Stimulated activated naive CD4-positive, alpha-beta T cell (primary cell): ENCODE results near the gene FYCO1.

Source experiments
- DNase-seq, 6 experiments: peaks; one replicate each; lab custom pipeline; 2025; lab: John Stamatoyannopoulos, UW

Gene FYCO1

GRCh38 chr3:45915518-45916231, 79.9 kb downstream of the FYCO1 start:
- peak; percentile 13 to 37 (median 30) for DNase-seq

GRCh38 chr3:45915059-45915439, 80.6 kb downstream of the FYCO1 start:
- DNase-seq: no peak

- DNase-seq: no peak
Observed at GRCh38 chr3:45914362-45915058, 81.1 kb downstream of the FYCO1 start.

GRCh38 chr3:45912435-45912834, 83.2 kb downstream of the FYCO1 start:
- no peak for DNase-seq

- DNase-seq: no peak
Observed at GRCh38 chr3:45911511-45912226, 84.0 kb downstream of the FYCO1 start.

GRCh38 chr3:45910892-45911291, 84.7 kb downstream of the FYCO1 start:
- no peak for DNase-seq

GRCh38 chr3:45909542-45909941, 86.1 kb downstream of the FYCO1 start:
- no peak for DNase-seq

GRCh38 chr3:45908761-45909160, 86.9 kb downstream of the FYCO1 start:
- DNase-seq: no peak

- peak in 2 of 6 experiments; percentile 43 to 44 for DNase-seq
Observed at GRCh38 chr3:45907769-45908705, 87.6 kb downstream of the FYCO1 start.

- no peak for DNase-seq
Observed at GRCh38 chr3:45906681-45907407, 88.8 kb downstream of the FYCO1 start.

GRCh38 chr3:45905755-45906154, 89.9 kb downstream of the FYCO1 start:
- no peak for DNase-seq

- DNase-seq: no peak
Observed at GRCh38 chr3:45904931-45905330, 90.7 kb downstream of the FYCO1 start.

- no peak for DNase-seq
Observed at GRCh38 chr3:45896956-45897355, 98.7 kb downstream of the FYCO1 start.

GRCh38 chr3:45895686-45896468, 99.7 kb downstream of the FYCO1 start:
- no peak for DNase-seq

GRCh38 chr3:45894015-45894414, 101.6 kb downstream of the FYCO1 start:
- DNase-seq: no peak

- DNase-seq: no peak
Observed at GRCh38 chr3:45892161-45892560, 103.5 kb downstream of the FYCO1 start.

GRCh38 chr3:45890405-45890804, 105.2 kb downstream of the FYCO1 start:
- DNase-seq: peak in 4 of 6 experiments; percentile 26 to 58 (median 40)

- no peak for DNase-seq
Observed at GRCh38 chr3:45889337-45889736, 106.3 kb downstream of the FYCO1 start.

GRCh38 chr3:45887759-45888511, 107.7 kb downstream of the FYCO1 start:
- DNase-seq: no peak

GRCh38 chr3:45887285-45887684, 108.3 kb downstream of the FYCO1 start:
- no peak for DNase-seq
